CD4-positive, alpha-beta T cell (primary cell): ENCODE measurements around the gene FGF4. TPM values are rescaled to one million over a fixed set of nuclear protein-coding genes. Genes with fewer than 3 reads are reported as not detected.

ENCODE experiments used
- ATAC-seq: fragments of 200-7000 bp; cut with Tn5 transposase; one replicate; pipeline ENCODE4 v1.10.0; 2022; ENCODE audit warnings: mild to moderate bottlenecking; ENCODE audit not compliant: poor library complexity
- CTCF ChIA-PET: fragments of 350-600 bp; sonication (Branson Sonifier 250); formaldehyde crosslinking; loops from one replicate; lab custom pipeline; 2021; ENCODE audit warnings: antibody characterized with exemption, inconsistent platforms; lab: Charles Lee
- POLR2A ChIA-PET: fragments of 350-600 bp; sonication (Branson Sonifier 250); formaldehyde crosslinking; loops from one replicate; lab custom pipeline; 2021; ENCODE audit warnings: antibody characterized with exemption, inconsistent platforms; lab: Charles Lee
- DNase-seq, 14 experiments: peaks; one replicate each; pipeline ENCODE4 v3.0.0-alpha.2; 2013 to 2020; ENCODE audit warnings: mixed read lengths in 2 of 14
- H3K27ac ChIP-seq, 2 donors: one replicate each; pipeline versions ENCODE4 v1.5.1 to v1.7.0; 2013; ENCODE audit warnings: low read length in 2 of 2, low read depth in 1 of 2, mild to moderate bottlenecking in 1 of 2
- H3K27me3 ChIP-seq, 2 experiments: 1 replicate in 1 of 2; 2 replicates in 1 of 2; pipeline versions ENCODE4 v1.6.1 to v1.7.0; 2013; ENCODE audit warnings: low read length in 2 of 2, control low read depth in 1 of 2, mild to moderate bottlenecking in 1 of 2, moderate library complexity in 1 of 2; ENCODE audit not compliant: insufficient read depth in 2 of 2, control insufficient read depth in 1 of 2
- H3K36me3 ChIP-seq: one replicate; pipeline ENCODE4 v1.6.1; 2013; ENCODE audit warnings: low read length, control low read depth; ENCODE audit not compliant: insufficient read depth
- H3K4me1 ChIP-seq: one replicate; pipeline ENCODE4 v1.6.1; 2013; ENCODE audit warnings: low read length, control low read depth; ENCODE audit not compliant: insufficient read depth
- H3K4me3 ChIP-seq: one replicate; pipeline ENCODE4 v1.5.1; 2013; ENCODE audit warnings: mild to moderate bottlenecking, low read length, moderate library complexity
- H3K9me3 ChIP-seq, 2 experiments: 1 replicate in 1 of 2; 2 replicates in 1 of 2; pipeline versions ENCODE4 v1.6.1 to v1.7.0; 2013; ENCODE audit warnings: low read length in 2 of 2, mild to moderate bottlenecking in 2 of 2, control low read depth in 1 of 2, moderate library complexity in 1 of 2; ENCODE audit not compliant: control insufficient read depth in 1 of 2, insufficient read depth in 1 of 2
- H3K27ac Mint-ChIP-seq: one replicate; pipeline ENCODE4 v1.8.0; 2020; ENCODE audit warnings: mixed read lengths
- H3K27me3 Mint-ChIP-seq: one replicate; pipeline ENCODE4 v1.8.0; 2021; ENCODE audit warnings: mixed read lengths
- H3K36me3 Mint-ChIP-seq: one replicate; pipeline ENCODE4 v1.8.0; 2021; ENCODE audit warnings: low read depth, mixed read lengths
- H3K4me1 Mint-ChIP-seq: one replicate; pipeline ENCODE4 v1.8.0; 2021; ENCODE audit warnings: low read depth, mixed read lengths
- H3K4me3 Mint-ChIP-seq: one replicate; pipeline ENCODE4 v1.8.0; 2020; ENCODE audit warnings: mild to moderate bottlenecking, mixed read lengths
- H3K9me3 Mint-ChIP-seq: one replicate; pipeline ENCODE4 v1.8.0; 2020; ENCODE audit warnings: mixed read lengths
- CTCF ChIP-seq: fragments of 200-600 bp; IDR thresholded peaks from one replicate; pipeline ENCODE4 v1.8.0; 2022; ENCODE audit warnings: antibody characterized with exemption, mild to moderate bottlenecking
- intact Hi-C, 2 experiments: fragments of 100-400 bp; cut with DNase I in 1 of 2; cut with micrococcal nuclease in 1 of 2; formaldehyde crosslinking; loops; one replicate each; pipeline versions ENCODE4 v1.15.1 to v1.9.0; 2023 to 2025; cut with DNase I, micrococcal nuclease
- total RNA-seq, 174 experiments: library from RNA in 2 of 174; stranded (reverse) in 2 of 174; gene quantifications; one replicate each; pipeline ENCODE4 v1.2.3 and lab custom pipeline; 2021 to 2026

The FGF4 gene
- total RNA-seq, 2 experiments from 2014 or later, result not detected

DNA sequence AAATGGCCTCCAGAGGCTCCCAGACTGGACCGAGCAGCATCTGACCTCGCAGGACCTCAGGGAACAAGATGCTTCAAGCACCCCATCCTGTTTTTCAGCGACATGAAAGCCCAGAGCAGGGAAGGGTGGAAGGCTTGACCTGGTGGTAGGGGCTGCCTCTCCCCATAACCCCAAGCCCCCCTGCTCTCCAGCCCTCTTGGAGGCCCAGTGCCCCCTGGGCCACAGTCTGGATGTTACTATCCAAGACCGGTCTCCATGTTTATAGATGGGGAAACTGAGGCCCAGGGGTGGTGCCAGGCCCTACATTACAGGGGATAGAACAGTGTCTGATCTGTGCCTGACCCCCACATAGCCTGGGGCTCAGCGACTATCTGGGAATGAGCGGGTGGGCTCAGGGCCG lies 37.1 kb upstream of the FGF4 start:
- H3K4me1 Mint-ChIP-seq, result no peaks in the 10 kb centered on the region
- no peaks in the 10 kb centered on the region for H3K36me3 Mint-ChIP-seq
- DNase-seq (no peak), ATAC-seq (no peak)
- H3K4me3 Mint-ChIP-seq, result no peak overlapping the region
- no peak overlapping the region for H3K27ac Mint-ChIP-seq
- peaks cover 36% of the 10 kb centered on the region for H3K27me3 Mint-ChIP-seq
- Histone ChIP-seq H3K4me1 (no peaks in the 10 kb centered on the region), H3K9me3 (no peaks in the 10 kb centered on the region), H3K36me3 (no peaks in the 10 kb centered on the region), H3K27me3 (peaks cover 6 to 40% of the 10 kb centered on the region in 2 experiments), H3K4me3 (no peak overlapping the region), H3K27ac (no peak overlapping the region)
- no peaks in the 10 kb centered on the region for H3K9me3 Mint-ChIP-seq
- ChIA-PET CTCF (no interaction called here), POLR2A (no interaction called here)
- no peak for TF ChIP-seq CTCF
- intact Hi-C loops, result no loop called here

GRCh38 chr11:69811431-69811830 lies 36.3 kb upstream of the FGF4 start:
- Histone ChIP-seq H3K27ac (no peak overlapping the region), H3K4me1 (no peaks in the 10 kb centered on the region), H3K27me3 (peaks cover 3 to 35% of the 10 kb centered on the region in 2 experiments), H3K9me3 (no peaks in the 10 kb centered on the region), H3K4me3 (no peak overlapping the region), H3K36me3 (no peaks in the 10 kb centered on the region)
- ChIA-PET CTCF (no interaction called here), POLR2A (no interaction called here)
- no peak for TF ChIP-seq CTCF
- ATAC-seq (no peak), DNase-seq (no peak)
- Mint-ChIP-seq H3K9me3 (no peaks in the 10 kb centered on the region), H3K36me3 (no peaks in the 10 kb centered on the region), H3K4me3 (no peak overlapping the region), H3K27ac (no peak overlapping the region), H3K4me1 (no peaks in the 10 kb centered on the region), H3K27me3 (peaks cover 39% of the 10 kb centered on the region)
- intact Hi-C loops, result no loop called here

DNA sequence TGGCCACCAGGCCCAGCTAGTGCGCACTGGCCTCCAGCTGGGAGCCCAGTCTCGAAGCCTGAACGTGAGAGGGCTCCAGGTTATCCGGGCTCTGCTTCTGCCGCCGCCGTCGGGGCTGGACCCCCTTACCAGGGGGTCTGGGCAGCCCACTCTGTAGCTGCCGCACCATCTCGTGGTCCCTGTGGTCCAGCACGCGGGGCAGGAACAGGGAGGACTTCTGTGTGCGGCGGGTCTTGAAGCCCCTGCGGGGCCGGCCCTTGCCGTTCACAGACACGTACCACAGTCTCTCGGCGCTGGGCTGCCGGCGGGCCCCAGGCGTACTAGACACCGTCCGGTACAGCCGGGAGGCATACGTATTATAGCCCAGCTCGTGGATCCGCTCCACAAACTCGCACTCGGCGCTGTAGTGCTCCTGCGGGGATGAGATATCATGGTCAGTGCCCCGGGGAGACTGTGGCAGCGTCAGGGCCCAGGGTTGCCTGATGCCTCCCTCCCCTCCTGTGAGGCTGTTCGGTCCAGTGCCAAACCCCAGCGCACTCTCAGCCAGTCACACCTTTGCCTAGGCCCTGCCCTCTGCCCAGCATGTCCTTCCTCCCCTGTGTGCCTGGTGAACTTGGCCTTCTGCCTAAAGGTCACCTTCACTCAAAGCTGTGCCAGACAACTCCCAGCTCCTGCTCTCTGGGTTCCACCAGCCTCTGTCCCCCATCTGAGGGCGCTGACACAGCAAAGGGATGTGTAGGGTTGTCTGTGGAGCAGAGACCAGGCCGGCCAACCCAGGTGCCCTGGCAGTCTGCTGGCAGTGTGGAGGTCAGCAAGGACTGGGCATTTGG lies 35.4 kb upstream of the FGF4 start:
- Histone ChIP-seq H3K4me3 (no peak overlapping the region), H3K4me1 (no peaks in the 10 kb centered on the region), H3K9me3 (no peaks in the 10 kb centered on the region), H3K36me3 (no peaks in the 10 kb centered on the region), H3K27ac (no peak overlapping the region), H3K27me3 (peaks cover 0 to 25% of the 10 kb centered on the region in 2 experiments)
- no peak overlapping the region for H3K4me3 Mint-ChIP-seq
- no peaks in the 10 kb centered on the region for H3K36me3 Mint-ChIP-seq
- TF ChIP-seq CTCF, result no peak
- DNase-seq, result no peak
- H3K4me1 Mint-ChIP-seq, result no peaks in the 10 kb centered on the region
- POLR2A ChIA-PET, result no interaction called here
- intact Hi-C loops, result no loop called here
- peaks cover 35% of the 10 kb centered on the region for H3K27me3 Mint-ChIP-seq
- H3K27ac Mint-ChIP-seq, result no peak overlapping the region
- no peak for ATAC-seq
- CTCF ChIA-PET, result no interaction called here
- no peaks in the 10 kb centered on the region for H3K9me3 Mint-ChIP-seq
